HG02943 (cell line): ENCODE data around the gene EMID1.
"Not testable (repeated sequence)": the region's sequence is repeated elsewhere in the genome, so short reads cannot be mapped to it uniquely, and the experiment has no call there.

Experiments
- ATAC-seq: cut with Tn5 transposase; IDR thresholded peaks from one replicate; pipeline ENCODE4 v1.9.1; 2021; ENCODE audit warnings: mild to moderate bottlenecking, low read depth, moderate library complexity; ENCODE audit not compliant: unreplicated experiment

The EMID1 gene

GRCh38 chr22:29208879-29209623 lies 3.4 kb downstream of the EMID1 start:
- no peak for ATAC-seq

- no peak for ATAC-seq
Observed at GRCh38 chr22:29209624-29209929, 3.9 kb downstream of the EMID1 start.

DNA sequence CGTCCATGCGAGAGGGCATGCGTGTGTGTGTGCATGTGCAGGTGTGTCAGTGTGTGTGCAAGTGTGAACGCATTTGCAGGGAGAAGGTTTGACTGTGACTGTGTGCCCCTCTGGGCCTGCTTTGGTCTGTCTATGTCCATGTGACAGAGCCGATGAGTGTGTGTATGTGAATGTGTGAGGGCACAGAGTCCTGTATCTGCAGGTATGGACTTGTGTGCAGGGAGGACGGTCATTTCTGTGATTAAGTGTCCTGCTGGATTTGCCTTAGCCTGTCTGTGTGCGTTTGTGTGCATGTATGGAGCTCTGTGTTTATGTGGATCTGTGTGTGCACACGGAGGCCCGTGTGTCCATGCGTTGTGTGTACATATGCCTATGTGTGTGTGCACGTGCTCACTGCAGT lies 5.4 kb downstream of the EMID1 start:
- ATAC-seq, result no peak

DNA sequence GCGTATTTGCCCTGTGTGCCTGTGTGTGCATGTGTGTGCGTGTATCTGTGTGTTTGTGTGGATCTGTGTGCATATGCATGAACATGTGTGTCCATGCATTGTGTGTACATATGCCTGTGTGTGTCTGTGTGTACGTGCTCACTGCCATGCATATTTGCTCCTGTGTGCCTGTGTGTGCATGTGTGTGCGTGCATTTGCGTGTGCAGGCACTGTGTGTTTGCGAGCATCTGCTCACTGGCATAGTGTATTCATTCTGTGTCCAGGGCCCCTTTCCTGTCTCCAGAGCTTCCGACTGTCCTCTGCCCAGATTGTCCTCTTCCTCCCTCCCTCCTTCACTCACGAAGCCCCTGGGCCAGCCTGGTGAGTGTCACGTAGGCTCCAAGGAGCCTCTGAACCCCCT lies 5.8 kb downstream of the EMID1 start:
- no peak for ATAC-seq

DNA sequence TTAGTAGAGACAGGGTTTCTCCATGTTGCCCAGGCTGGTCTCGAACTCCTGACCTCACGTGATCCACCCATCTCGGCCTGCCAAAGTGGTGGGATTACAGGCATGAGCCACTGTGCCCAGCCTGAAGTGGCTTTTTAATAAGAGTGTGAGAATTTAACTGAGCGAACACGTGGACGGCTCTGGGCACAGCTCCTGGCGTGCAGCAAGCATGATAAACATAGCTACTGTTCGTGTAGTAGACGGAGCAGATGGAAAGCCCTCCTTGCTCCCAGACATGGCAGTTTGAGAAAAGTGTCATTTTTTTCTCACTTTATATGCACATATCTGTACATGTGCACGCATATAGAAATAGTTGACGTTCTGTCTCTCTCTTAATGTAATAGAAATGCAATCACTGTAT lies 7.0 kb downstream of the EMID1 start:
- no peak for ATAC-seq

GRCh38 chr22:29213493-29213892 lies 7.8 kb downstream of the EMID1 start:
- ATAC-seq, result no peak

DNA sequence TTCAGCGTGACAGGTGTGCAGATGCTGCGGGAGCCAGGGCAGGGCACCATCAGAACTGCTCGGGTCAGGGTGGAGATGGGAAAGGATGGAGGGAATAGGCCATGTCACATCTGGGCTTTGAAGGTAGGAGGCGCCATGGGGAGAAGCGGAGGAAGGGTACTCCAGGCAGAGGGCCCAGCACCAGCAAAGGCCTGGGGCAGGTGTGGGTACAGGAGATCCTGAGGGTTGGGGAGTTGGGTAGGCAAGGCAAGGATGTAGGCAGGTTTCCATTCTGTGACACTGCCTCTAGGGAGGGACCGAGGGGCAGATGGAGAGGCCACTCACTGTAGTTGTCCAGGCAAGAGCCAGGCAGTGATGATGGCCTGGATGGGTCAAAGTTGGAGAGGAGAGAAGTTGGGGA lies 8.5 kb downstream of the EMID1 start:
- no peak for ATAC-seq

DNA sequence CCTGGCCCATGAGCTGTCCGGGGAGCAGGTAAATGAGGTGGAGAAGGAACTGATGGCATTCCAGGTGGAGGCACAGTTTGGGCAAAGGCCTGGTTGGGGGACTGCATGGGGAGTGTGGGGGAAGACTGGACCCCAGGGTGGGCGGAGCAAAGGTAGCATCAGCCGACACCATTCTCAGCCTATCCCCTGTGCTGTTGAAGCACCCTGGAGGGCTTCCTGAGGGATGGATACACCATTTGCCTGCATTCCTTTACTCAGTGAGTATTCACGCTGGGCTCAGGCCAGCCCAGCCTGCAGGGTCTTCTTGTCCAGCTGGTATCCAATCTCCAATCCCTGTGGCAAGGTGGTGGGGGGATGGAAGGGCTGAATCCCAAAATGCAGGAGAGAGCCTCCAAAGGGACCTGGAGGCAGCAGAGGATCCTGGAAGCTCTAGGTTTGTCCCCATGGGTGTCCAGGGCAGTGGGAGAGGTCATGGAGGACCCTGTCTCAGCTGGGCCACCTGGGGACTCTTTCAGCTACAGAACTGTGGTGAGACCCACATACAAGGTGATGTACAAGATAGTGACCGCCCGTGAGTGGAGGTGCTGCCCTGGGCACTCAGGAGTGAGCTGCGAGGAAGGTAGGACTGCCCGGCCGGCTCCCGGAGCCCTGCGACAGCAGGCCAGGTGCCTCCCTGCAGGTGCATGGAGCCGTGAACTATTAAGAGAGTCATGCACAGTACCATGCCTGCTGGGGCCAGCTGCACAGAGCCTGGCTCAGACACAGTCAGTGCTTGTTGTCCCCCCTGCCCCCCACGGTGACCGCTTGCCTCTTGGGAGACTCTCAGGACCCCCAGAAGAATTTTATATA lies 9.5 kb downstream of the EMID1 start:
- ATAC-seq, result no peak

- ATAC-seq, result no peak
Observed at GRCh38 chr22:29216011-29216872, 10.5 kb downstream of the EMID1 start.

DNA sequence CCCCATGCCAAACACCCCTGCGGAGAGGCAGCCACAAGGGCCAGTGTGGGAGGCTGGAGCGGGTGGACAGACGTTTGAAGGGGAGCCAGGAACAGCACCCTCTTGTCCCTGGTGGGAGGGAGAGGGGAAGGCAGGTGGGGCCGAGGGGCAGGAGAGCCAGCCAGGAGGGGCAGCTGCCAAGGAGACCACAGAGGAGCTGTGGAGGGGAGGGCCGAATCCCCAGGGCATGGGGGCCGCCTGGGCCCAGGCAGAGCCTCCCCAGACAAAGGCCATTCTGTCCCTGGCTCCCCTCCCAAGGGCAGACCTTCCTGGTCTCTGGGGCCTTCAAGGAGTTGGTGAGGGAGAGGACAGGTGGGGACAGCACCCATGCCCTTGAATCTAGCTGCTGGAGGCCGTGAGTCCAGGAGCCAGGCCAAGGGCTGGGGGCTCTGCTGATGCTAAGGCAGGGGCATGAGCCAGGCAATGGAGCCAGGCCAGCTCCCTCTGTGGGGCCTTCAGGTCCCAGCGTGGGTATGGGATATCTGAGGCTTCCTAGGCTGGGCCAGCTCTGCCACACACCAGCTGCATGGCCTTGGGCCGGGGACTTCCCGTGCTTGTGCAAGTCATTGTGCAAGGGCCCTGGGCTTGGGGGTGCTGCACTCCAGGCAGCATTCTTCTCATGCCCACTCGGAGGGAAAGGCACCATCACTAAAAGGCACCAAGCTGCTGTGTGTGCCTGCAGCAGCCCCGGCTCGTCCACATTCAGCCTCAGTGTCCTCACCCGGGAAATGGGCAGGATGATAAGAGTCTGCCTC lies 11.4 kb downstream of the EMID1 start:
- ATAC-seq, result no peak

- no peak for ATAC-seq
Observed at GRCh38 chr22:29217827-29218757, 12.4 kb downstream of the EMID1 start.

DNA sequence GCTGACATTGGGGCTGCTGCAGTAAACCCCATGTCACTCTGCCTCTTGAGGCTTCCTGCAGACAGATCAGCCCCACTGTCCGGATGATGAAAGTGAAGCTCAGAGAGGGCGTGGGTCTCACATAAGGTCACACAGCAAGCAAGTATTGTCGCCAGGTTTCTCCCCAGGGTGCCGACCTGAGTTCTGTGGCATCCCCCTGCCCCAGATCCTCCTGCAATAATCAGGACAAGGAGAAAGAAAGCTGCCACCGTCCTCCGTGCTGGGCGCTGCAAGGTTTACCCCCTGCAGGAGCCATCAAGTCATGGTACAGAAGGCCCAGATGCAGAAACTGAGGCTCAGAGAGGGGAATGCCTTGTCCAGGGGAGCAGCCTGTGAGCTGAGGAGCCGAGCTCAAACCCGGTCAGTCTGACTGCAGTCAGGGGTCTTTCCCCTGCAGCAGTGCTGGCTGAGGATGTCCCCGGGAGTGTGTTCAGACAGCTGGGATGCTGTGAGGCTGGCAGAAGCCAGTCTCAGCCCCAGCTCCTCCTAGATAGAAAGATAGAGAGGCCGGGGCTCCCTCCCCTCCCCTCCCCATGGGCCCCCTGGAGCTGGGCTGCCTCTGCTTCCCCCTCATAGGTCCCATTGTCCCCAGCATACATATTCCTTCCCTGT lies 13.2 kb downstream of the EMID1 start:
- ATAC-seq, result no peak

GRCh38 chr22:29219409-29219782 lies 13.7 kb downstream of the EMID1 start:
- not testable (repeated sequence) for ATAC-seq

DNA sequence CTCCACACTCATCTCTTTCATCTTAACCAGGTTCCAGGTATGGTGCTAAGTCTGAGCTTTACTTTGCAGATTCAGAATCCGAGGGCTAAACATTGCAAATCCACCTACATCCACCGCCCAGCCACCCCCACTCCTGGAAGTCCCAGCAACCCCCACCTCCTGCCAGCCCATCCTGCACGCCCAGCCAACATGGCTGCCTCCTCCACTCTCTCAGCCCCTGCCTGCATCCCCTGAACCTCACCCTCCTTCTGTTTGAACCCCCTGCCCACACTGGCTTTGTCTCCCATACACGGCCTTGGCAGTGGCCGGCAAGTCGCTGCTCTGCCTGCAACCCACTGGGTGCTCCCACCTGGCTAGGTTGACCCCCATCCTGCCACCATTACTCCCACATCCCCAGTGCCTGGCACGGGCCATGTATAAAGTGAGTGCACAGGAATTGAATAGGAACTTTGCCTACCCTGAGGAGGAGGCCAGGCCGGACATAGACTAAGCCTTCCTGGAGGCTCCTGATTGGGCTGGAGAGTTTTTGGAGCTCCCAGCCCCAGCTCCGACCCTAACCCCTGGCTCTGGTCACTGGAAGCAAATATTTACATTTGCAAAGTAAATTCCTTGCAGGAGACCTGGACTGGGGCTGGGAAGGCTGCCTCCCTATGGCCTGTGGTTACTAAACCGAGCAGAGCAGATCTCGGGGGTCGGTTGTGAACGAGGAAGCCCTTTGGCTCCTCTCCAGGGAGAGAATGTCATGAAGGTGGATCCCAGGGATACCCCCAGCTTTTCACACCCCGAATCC lies 14.4 kb downstream of the EMID1 start:
- ATAC-seq, result no peak

GRCh38 chr22:29224121-29224858 lies 18.6 kb downstream of the EMID1 start:
- no peak for ATAC-seq

DNA sequence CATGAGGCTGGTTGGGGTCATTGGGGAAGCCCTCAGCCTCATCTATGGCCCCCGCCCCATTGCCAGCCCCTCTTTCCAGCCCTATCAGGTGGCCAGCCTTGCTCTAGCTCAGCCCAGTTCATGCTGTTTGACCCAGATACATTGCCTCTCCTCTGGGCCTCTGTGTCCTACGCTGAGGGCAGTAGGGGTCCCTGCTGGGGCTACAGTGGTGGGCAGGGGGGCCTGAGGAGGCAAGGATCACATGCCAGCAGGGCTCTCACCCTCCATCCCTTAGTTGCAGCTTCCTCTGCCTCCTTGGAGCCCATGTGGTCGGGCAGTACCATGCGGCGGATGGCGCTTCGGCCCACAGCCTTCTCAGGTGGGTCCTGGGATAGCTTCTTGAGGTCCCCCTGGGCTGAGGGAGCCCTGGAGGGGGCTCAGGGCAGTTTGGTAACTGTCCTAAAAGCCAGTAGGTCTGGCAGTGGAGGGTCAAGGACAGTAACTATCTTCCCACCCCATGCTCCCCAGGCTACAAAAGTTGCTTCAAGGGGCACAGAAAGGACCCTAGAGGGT lies 19.2 kb downstream of the EMID1 start:
- ATAC-seq, result no peak

DNA sequence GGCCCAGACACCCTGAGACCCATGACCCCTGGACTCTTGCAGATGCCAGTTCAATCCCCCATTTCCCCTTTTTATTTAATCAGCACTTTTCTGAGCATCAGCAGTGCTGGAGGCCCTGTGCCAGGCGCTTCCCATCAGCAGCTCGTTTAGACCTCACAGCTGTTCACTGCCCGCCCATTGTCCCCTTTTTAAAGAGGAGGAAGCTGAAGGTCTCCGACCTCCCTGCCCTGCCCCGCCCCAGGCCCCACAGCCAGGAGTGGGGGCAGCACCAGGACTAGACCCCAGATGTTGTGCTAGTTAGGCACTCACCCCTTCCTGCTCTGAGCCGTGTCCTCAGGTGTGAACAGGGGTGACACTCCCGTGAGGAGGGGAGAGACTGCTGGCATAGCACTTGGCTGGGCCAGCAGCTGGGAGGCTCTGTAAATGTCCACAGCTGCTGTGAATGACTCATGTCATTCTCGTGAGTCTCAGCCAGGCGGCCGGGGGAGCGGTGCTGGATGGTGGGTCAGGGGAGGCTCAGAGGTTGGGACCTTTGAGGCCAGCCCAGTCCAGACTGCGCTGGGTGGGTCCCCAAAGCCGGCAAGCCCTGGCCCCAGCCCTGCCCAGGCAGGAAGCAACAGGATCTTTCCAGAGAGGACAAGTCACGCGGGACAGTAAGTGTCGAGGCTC lies 19.9 kb downstream of the EMID1 start:
- no peak for ATAC-seq
